Spleen (tissue), 11 donors: ENCODE data around the gene CPNE2. TPM values are rescaled to one million over a fixed set of nuclear protein-coding genes. Genes with fewer than 3 reads are reported as not detected.

ENCODE experiments used
- DNase-seq: peaks from one replicate; pipeline ENCODE4 v3.0.0-alpha.2; 2020
- H3K27ac ChIP-seq, 8 donors: fragments of 200-600 bp; sonication (generic) in 7 of 8; 1 replicate in 4 of 8; 2 replicates in 4 of 8; pipeline versions ENCODE4 v1.5.0 to v1.8.0; 2016 to 2021; ENCODE audit warnings: inconsistent platforms in 4 of 8, mild to moderate bottlenecking in 4 of 8, moderate library complexity in 1 of 8
- H3K27me3 ChIP-seq, 7 donors: fragments of 200-600 bp; sonication (generic) in 6 of 7; replicated peaks in 1 of 7; 1 replicate in 4 of 7; 2 replicates in 3 of 7; pipeline versions ENCODE4 v1.5.0 to v1.8.0; 2016 to 2021; ENCODE audit warnings: inconsistent platforms in 3 of 7, mild to moderate bottlenecking in 1 of 7
- H3K36me3 ChIP-seq, 6 donors: fragments of 200-600 bp; sonication (generic) in 5 of 6; 1 replicate in 4 of 6; 2 replicates in 2 of 6; pipeline versions ENCODE4 v1.5.0 to v1.8.0; 2016 to 2021; ENCODE audit warnings: inconsistent platforms in 2 of 6
- H3K4me1 ChIP-seq, 6 donors: fragments of 200-600 bp; sonication (generic) in 5 of 6; 1 replicate in 3 of 6; 2 replicates in 3 of 6; pipeline versions ENCODE4 v1.5.0 to v1.8.0; 2016 to 2021; ENCODE audit warnings: inconsistent platforms in 3 of 6
- H3K4me3 ChIP-seq, 8 donors: fragments of 200-600 bp; sonication (generic) in 7 of 8; 1 replicate in 4 of 8; 2 replicates in 4 of 8; pipeline versions ENCODE4 v1.5.0 to v1.8.0; 2016 to 2021; ENCODE audit warnings: inconsistent platforms in 4 of 8, mild to moderate bottlenecking in 4 of 8, moderate library complexity in 2 of 8
- H3K9me3 ChIP-seq, 8 donors: fragments of 200-600 bp; sonication (generic) in 7 of 8; 1 replicate in 4 of 8; 2 replicates in 4 of 8; pipeline versions ENCODE4 v1.5.0 to v1.8.0; 2016 to 2021; ENCODE audit warnings: inconsistent platforms in 4 of 8
- POLR2A ChIP-seq, 3 donors: fragments of 450-650 bp; IDR thresholded peaks; one replicate each; pipeline ENCODE4 v1.5.1; 2017; ENCODE audit warnings: antibody characterized with exemption in 3 of 3, mild to moderate bottlenecking in 1 of 3
- POLR2AphosphoS5 ChIP-seq, 3 donors: sonication (generic); formaldehyde crosslinking; IDR thresholded peaks; one replicate each; pipeline ENCODE4 v1.5.1; 2017; ENCODE audit warnings: antibody characterized with exemption in 3 of 3
- WGBS, 5 donors: extraction: QIAGEN DNeasy Blood & Tissue Kit in 3 of 5; methylation state at CpG; one replicate each; pipeline versions ENCODE4 v1.1.5 to v1.1.7; 2013 to 2018; 5-methylcytosine and 5-hydroxymethylcytosine counted together
- intact Hi-C: fragments of 100-400 bp; cut with DNase I; formaldehyde crosslinking; loops from one replicate; pipeline ENCODE4 v1.15.0; 2023; ENCODE audit warnings: low total_unique reads
- polyA plus RNA-seq, 3 donors: library from polyadenylated mRNA; stranded (reverse); fragments of 200-250 nt; gene quantifications; one replicate each; pipeline ENCODE4 v1.2.1, GENCODE V29; 2013
- total RNA-seq, 7 donors: library from RNA; depleted of rRNA in 3 of 7; stranded (reverse); fragments of >200 nt in 3 of 7; fragmentation: NEBNext Ultra II Directional in 4 of 7; extraction: Animal tissue kit (Norgen Biotek cat#: 25700) in 4 of 7; gene quantifications; one replicate each; pipeline versions ENCODE4 v1.1.0 to v1.2.1, GENCODE V29; 2016 to 2021
- TF ChIP-seq, protein P1 (sequence below), 11 experiments: fragments of 200-600 bp in 7 of 11; fragments of 450-650 bp in 4 of 11; sonication (generic) in 4 of 11; IDR thresholded peaks in 8 of 11; conservative IDR thresholded peaks in 3 of 11; 1 replicate in 7 of 11; 2 replicates in 4 of 11; pipeline versions ENCODE4 v1.4.0 to v1.8.0; 2016 to 2021; ENCODE audit warnings: antibody characterized with exemption in 11 of 11, inconsistent platforms in 4 of 11, mild to moderate bottlenecking in 1 of 11
- donor health status: healthy with polysubstance abuse.
- donor health status: DM: no; HTN: no; CAD: no; lungs with moderate emphysema.
- donor health status: DM: no; HTN: no; CAD: no.
- donor health status: Bipolar disorder and iron deficiency.
- donor health status: healthy.
- donor health status: DM: no; HTN: no; CAD: no.
- donor health status: DM: yes; HTN: yes; CAD: no.

CPNE2 gene
- total and polyA plus RNA-seq, 10 donors: 13.3 to 46.5 (median 31.8) TPM

DNA sequence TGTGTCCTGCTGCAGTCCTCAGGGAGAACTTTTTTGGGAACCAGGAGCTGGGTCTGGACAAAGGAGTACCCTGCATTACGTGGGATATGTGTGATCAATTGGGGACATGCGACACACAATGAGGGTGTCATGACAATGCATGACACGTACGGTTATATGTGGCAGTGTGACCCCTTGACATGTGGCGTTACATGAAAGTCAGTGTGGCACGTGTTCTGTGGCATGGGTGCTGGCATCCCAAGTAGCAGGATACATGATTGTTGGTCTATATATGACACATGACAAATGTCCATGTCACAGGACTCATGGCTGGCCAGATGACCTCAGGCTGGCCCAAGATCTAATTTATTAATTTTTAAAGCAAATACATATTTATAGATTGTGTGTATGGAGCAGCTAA lies 9.7 kb upstream of the CPNE2 start:
- no peak for DNase-seq
- 91 to 97% (median 92%) methylated on average over 6 of the region's 6 CpGs for WGBS, 5 donors
- intact Hi-C loops: loop anchor here (10.0 kb wide), 2 partner anchors 82 to 332 kb away; no protein-coding TSS in a partner anchor
- peaks cover 0 to 31% (median 20%) of the 10 kb centered on the region in 6 donors for H3K4me1 ChIP-seq
- no peaks in the 10 kb centered on the region for H3K27me3 ChIP-seq
- TF ChIP-seq, protein P1, sequence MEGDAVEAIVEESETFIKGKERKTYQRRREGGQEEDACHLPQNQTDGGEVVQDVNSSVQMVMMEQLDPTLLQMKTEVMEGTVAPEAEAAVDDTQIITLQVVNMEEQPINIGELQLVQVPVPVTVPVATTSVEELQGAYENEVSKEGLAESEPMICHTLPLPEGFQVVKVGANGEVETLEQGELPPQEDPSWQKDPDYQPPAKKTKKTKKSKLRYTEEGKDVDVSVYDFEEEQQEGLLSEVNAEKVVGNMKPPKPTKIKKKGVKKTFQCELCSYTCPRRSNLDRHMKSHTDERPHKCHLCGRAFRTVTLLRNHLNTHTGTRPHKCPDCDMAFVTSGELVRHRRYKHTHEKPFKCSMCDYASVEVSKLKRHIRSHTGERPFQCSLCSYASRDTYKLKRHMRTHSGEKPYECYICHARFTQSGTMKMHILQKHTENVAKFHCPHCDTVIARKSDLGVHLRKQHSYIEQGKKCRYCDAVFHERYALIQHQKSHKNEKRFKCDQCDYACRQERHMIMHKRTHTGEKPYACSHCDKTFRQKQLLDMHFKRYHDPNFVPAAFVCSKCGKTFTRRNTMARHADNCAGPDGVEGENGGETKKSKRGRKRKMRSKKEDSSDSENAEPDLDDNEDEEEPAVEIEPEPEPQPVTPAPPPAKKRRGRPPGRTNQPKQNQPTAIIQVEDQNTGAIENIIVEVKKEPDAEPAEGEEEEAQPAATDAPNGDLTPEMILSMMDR (IDR thresholded peaks at IDR 0.05 in 8 of 11, conservative IDR thresholded peaks at IDR 0.05 in 3 of 11): no peak
- TF ChIP-seq POLR2AphosphoS5 (IDR thresholded peaks at IDR 0.05) (peak in 1 of 3 donors; percentile 51), POLR2A (IDR thresholded peaks at IDR 0.05) (no peak)
- H3K9me3 ChIP-seq: no peaks in the 10 kb centered on the region
- no peak overlapping the region for H3K27ac ChIP-seq
- no peak overlapping the region for H3K4me3 ChIP-seq
- peaks cover 0 to 63% (median 58%) of the 10 kb centered on the region in 6 donors for H3K36me3 ChIP-seq

DNA sequence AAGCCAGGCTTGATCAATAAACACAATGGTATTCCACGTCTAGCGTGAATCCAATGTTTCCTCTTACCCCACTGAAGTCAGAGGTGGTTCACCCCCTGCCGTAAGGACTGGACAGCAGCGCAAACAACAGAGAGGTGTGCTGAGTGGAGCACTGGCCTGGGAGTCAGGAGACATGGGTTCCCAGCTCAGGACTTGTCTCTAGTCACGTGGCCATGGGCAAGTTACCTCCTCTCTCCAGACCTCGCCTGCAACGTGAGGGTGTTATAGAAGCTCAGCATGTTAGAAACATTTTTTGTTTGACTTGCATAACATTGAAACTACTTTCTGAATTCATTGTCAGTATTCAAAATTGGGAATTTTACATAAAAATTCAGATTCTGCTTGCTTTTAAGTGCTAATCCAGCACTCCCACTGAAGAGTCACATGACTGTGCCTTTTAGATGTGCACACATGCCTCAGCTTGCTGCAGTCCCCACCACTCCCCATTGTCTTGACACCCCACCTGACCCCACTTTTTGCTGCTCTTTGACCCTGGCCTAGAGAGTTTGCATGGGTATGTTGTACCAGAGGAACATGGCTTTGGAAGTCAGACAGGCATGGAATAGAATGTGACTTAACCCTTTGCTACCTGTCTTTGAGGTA lies 8.8 kb upstream of the CPNE2 start:
- 76 to 93% (median 80%) methylated on average over 7 of the region's 7 CpGs for WGBS, 5 donors
- Histone ChIP-seq H3K4me3 (no peak overlapping the region), H3K27ac (peak overlapping the region in 3 of 8 donors; percentile 78 to 86 (median 85)), H3K4me1 (peaks cover 0 to 31% (median 20%) of the 10 kb centered on the region in 6 donors), H3K36me3 (peaks cover 0 to 54% (median 49%) of the 10 kb centered on the region in 6 donors), H3K27me3 (no peaks in the 10 kb centered on the region), H3K9me3 (no peaks in the 10 kb centered on the region)
- intact Hi-C loops: loop anchor here (10.0 kb wide), 2 partner anchors 81 to 331 kb away; no protein-coding TSS in a partner anchor
- DNase-seq: no peak
- TF ChIP-seq POLR2A (IDR thresholded peaks at IDR 0.05): no peak
- no peak for TF ChIP-seq POLR2AphosphoS5 (IDR thresholded peaks at IDR 0.05)
- TF ChIP-seq, protein P1 (IDR thresholded peaks at IDR 0.05 in 8 of 11, conservative IDR thresholded peaks at IDR 0.05 in 3 of 11): no peak

DNA sequence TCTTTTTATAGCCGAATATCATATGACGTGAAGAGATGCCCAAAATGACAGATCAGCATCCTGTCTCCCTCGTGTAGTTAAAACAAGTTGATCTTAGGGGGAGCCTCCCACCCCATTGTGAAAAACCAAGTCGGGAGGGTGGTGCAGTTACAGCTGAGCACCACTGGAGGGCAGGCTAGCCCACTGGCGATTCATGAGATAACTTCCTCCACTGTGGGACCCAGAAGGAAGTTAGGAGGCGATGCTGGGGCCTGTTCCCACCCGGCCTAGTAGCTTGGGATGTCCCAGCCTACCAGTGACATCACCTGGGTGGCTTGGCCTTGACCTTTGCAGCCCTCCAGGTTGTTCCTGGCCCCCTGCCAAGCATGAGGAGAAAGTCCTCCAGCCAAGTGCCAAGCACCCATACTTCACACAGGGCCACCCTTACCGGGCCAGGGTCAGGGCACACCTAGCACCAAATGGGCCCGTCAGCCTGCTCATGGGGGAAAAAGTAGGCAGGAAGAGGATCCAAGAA lies 8.1 kb upstream of the CPNE2 start:
- DNase-seq: peak; percentile 91
- peak overlapping the region in 1 of 8 donors; percentile 8 for H3K4me3 ChIP-seq
- H3K27me3 ChIP-seq: no peaks in the 10 kb centered on the region
- peak overlapping the region in 7 of 8 donors; percentile 53 to 86 (median 76) for H3K27ac ChIP-seq
- TF ChIP-seq POLR2A (IDR thresholded peaks at IDR 0.05) (no peak), POLR2AphosphoS5 (IDR thresholded peaks at IDR 0.05) (peak; percentile 74 to 80 (median 76))
- TF ChIP-seq, protein P1 (IDR thresholded peaks at IDR 0.05 in 8 of 11, conservative IDR thresholded peaks at IDR 0.05 in 3 of 11): peak; percentile 90 to 99 (median 97)
- no peaks in the 10 kb centered on the region for H3K9me3 ChIP-seq
- peaks cover 0 to 47% (median 42%) of the 10 kb centered on the region in 6 donors for H3K36me3 ChIP-seq
- intact Hi-C loops: loop anchor here (10.0 kb wide), 2 partner anchors 80 to 330 kb away; no protein-coding TSS in a partner anchor
- peaks cover 0 to 31% (median 20%) of the 10 kb centered on the region in 6 donors for H3K4me1 ChIP-seq
- WGBS, 5 donors: 5 to 18% (median 11%) methylated on average over 8 to 9 of the region's 9 CpGs

DNA sequence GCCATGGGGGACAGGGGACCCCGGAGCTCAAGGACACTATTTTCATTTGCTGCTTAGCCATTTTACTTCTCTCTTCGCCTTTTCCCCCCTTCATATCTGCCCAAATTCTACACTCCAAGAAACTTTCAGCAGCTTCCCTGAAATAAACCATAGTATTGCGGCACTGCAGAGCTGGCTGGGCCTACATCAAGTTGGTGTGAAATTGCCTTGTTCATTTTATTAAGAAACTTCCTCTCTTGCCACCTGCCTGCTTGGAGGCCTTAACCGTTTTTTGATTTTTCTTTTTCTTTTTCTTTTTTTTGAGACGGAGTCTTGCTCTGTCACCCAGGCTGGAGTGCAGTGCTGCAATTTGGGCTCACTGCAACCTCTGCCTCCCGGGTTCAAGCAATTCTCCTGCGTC lies 7.4 kb upstream of the CPNE2 start:
- Histone ChIP-seq H3K4me1 (peaks cover 0 to 31% (median 19%) of the 10 kb centered on the region in 6 donors), H3K36me3 (peaks cover 0 to 40% (median 35%) of the 10 kb centered on the region in 6 donors), H3K27ac (peak overlapping the region in 7 of 8 donors; percentile 53 to 86 (median 76)), H3K4me3 (no peak overlapping the region), H3K27me3 (no peaks in the 10 kb centered on the region), H3K9me3 (no peaks in the 10 kb centered on the region)
- 40 to 73% (median 61%) methylated on average over 7 of the region's 7 CpGs for WGBS, 5 donors
- no peak for DNase-seq
- intact Hi-C loops: loop anchor here (10.0 kb wide), 2 partner anchors 80 to 330 kb away; no protein-coding TSS in a partner anchor
- TF ChIP-seq POLR2AphosphoS5 (IDR thresholded peaks at IDR 0.05) (no peak), POLR2A (IDR thresholded peaks at IDR 0.05) (no peak)
- TF ChIP-seq, protein P1 (IDR thresholded peaks at IDR 0.05 in 8 of 11, conservative IDR thresholded peaks at IDR 0.05 in 3 of 11): no peak
